GM23338 (cell line): ENCODE results near the gene ARL1. TPM values are rescaled to one million over a fixed set of nuclear protein-coding genes. Genes with fewer than 3 reads are reported as not detected.

Experiments
- ATAC-seq: fragments of 200-7000 bp; cut with Tn5 transposase; 3 replicates; pipeline ENCODE4 v1.9.1; 2020
- DNase-seq: peaks from one replicate; pipeline ENCODE4 v3.0.0-alpha.2; 2015; ENCODE audit warnings: low spot score
- H2AFZ ChIP-seq: fragments of 200-600 bp; sonication (generic); 2 replicates; pipeline ENCODE4 v1.8.0; 2016; ENCODE audit warnings: antibody characterized with exemption, mild to moderate bottlenecking, moderate library complexity
- H3F3A ChIP-seq: fragments of 200-600 bp; sonication (generic); replicated peaks from 2 replicates; pipeline ENCODE4 v1.8.0; 2017; ENCODE audit warnings: antibody characterized with exemption, mixed run types, low read depth
- H3K27ac ChIP-seq: fragments of 200-600 bp; sonication (generic); 2 replicates; pipeline ENCODE4 v1.6.1; 2016; ENCODE audit warnings: low read depth
- H3K27me3 ChIP-seq: fragments of 200-600 bp; sonication (generic); 2 replicates; pipeline ENCODE4 v1.8.0; 2016; ENCODE audit warnings: mild to moderate bottlenecking, mixed run types, moderate library complexity; ENCODE audit not compliant: insufficient read depth
- H3K36me3 ChIP-seq: fragments of 200-600 bp; sonication (generic); 2 replicates; pipeline ENCODE4 v1.8.0; 2016; ENCODE audit warnings: mild to moderate bottlenecking; ENCODE audit not compliant: insufficient read depth
- H3K4me1 ChIP-seq: fragments of 200-600 bp; sonication (generic); 2 replicates; pipeline ENCODE4 v1.8.0; 2016; ENCODE audit warnings: mild to moderate bottlenecking, moderate library complexity; ENCODE audit not compliant: insufficient read depth
- H3K4me2 ChIP-seq: fragments of 200-600 bp; sonication (generic); 2 replicates; pipeline ENCODE4 v1.7.1; 2017; ENCODE audit warnings: mixed run types
- H3K4me3 ChIP-seq: fragments of 200-600 bp; sonication (generic); 2 replicates; pipeline ENCODE4 v1.6.1; 2016; ENCODE audit warnings: mixed run types
- H3K79me2 ChIP-seq: fragments of 200-600 bp; sonication (generic); replicated peaks from 2 replicates; pipeline ENCODE4 v1.8.0; 2017; ENCODE audit warnings: mild to moderate bottlenecking; ENCODE audit not compliant: insufficient read depth
- H3K9me2 ChIP-seq: fragments of 200-600 bp; sonication (generic); 2 replicates; pipeline ENCODE4 v1.8.0; 2017; ENCODE audit not compliant: insufficient read depth
- H4K20me1 ChIP-seq: fragments of 200-600 bp; sonication (generic); replicated peaks from 2 replicates; pipeline ENCODE4 v1.8.0; 2017; ENCODE audit warnings: mild to moderate bottlenecking; ENCODE audit not compliant: insufficient read depth
- H3K27ac Mint-ChIP-seq: 2 replicates; pipeline ENCODE4 v1.8.0; 2020; ENCODE audit warnings: inconsistent platforms, mild to moderate bottlenecking, moderate library complexity, mixed read lengths
- H3K27me3 Mint-ChIP-seq: 3 replicates; pipeline ENCODE4 v1.8.0; 2022; ENCODE audit warnings: low read depth, mild to moderate bottlenecking, moderate library complexity, mixed read lengths, inconsistent platforms; ENCODE audit not compliant: insufficient read depth, poor library complexity
- H3K36me3 Mint-ChIP-seq: 3 replicates; pipeline ENCODE4 v1.8.0; 2021; ENCODE audit warnings: low read depth, mild to moderate bottlenecking, inconsistent platforms, moderate library complexity, mixed read lengths
- H3K4me1 Mint-ChIP-seq: 3 replicates; pipeline ENCODE4 v1.8.0; 2020; ENCODE audit warnings: mild to moderate bottlenecking, inconsistent platforms, mixed read lengths
- H3K4me3 Mint-ChIP-seq: 3 replicates; pipeline ENCODE4 v1.8.0; 2021; ENCODE audit warnings: moderate library complexity, mild to moderate bottlenecking, inconsistent platforms, mixed read lengths
- H3K9me3 Mint-ChIP-seq: 3 replicates; pipeline ENCODE4 v1.8.0; 2020; ENCODE audit warnings: moderate library complexity, mild to moderate bottlenecking, inconsistent platforms, mixed read lengths
- EZH2phosphoT487 ChIP-seq: fragments of 200-600 bp; sonication (generic); IDR thresholded peaks from one replicate; pipeline ENCODE4 v1.8.1; 2018; ENCODE audit warnings: antibody characterized with exemption; ENCODE audit not compliant: unreplicated experiment
- JUNB ChIP-seq: IDR thresholded peaks from one replicate; pipeline ENCODE4 v1.6.1; 2016; ENCODE audit warnings: antibody characterized with exemption; ENCODE audit not compliant: unreplicated experiment
- NANOG ChIP-seq: IDR thresholded peaks from 2 replicates; pipeline ENCODE4 v1.6.1; 2016; ENCODE audit warnings: antibody characterized with exemption, borderline replicate concordance
- POLR2AphosphoS5 ChIP-seq: IDR thresholded peaks from 2 replicates; pipeline ENCODE4 v1.6.1; 2016; ENCODE audit warnings: antibody characterized with exemption, low read depth
- STAT1 ChIP-seq: IDR thresholded peaks from one replicate; pipeline ENCODE4 v1.6.1; 2016; ENCODE audit warnings: antibody characterized with exemption; ENCODE audit not compliant: unreplicated experiment
- ZNF114 ChIP-seq: fragments of 250-450 bp; sonication (Bioruptor Pico); IDR thresholded peaks from 2 replicates; pipeline ENCODE4 v1.5.0; 2020; ENCODE audit warnings: mild to moderate bottlenecking, moderate library complexity
- ZNF331 ChIP-seq: fragments of 250-450 bp; sonication (Bioruptor Pico); IDR thresholded peaks from 2 replicates; pipeline ENCODE4 v1.5.0; 2020; ENCODE audit warnings: low read depth, mild to moderate bottlenecking, moderate library complexity
- polyA plus RNA-seq: library from polyadenylated mRNA; unstranded; fragments of >200 nt; fragmentation: Nextera tagmentation; extraction: Ambion mirVana; gene quantifications from 2 replicates; pipeline ENCODE4 v1.2.1, GENCODE V29; 2016
- total RNA-seq: library from RNA; depleted of rRNA; stranded (reverse); fragments of >200 nt; shearing (Covaris generic); gene quantifications from 2 replicates; pipeline ENCODE4 v1.2.3, GENCODE V29; 2014
- TF ChIP-seq, protein P1 (sequence below): fragments of 250-450 bp; sonication (Bioruptor Pico); IDR thresholded peaks from 2 replicates; pipeline ENCODE4 v1.5.0; 2020; ENCODE audit warnings: mild to moderate bottlenecking, moderate library complexity

Gene ARL1
- total and polyA plus RNA-seq, 2 experiments from 2014 or later: 50.0 to 55.9 TPM

DNA sequence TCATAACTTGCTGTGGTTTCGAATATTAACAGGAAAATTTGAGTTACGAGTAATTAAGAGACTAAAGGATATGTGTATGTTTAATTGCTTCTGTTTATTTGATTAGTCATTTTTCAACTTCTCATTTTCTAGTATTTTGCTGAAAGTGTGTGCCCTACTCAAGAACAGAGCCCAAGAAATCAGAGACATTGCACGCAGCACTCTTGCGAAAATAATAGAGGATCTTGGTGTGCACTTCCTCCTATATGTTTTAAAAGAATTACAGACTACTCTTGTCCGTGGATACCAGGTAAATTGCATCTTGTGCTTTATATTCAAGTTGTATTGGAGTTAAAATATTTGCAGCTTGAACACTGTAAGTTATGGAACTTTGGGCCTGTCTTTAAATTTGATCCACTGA, 50.8 kb downstream of the ARL1 start:
- no peaks in the 10 kb centered on the region for H3K79me2 ChIP-seq
- H2AFZ ChIP-seq: no peak overlapping the region
- Mint-ChIP-seq H3K9me3 (no peaks in the 10 kb centered on the region), H3K27ac (no peak overlapping the region), H3K27me3 (no peaks in the 10 kb centered on the region), H3K4me1 (no peaks in the 10 kb centered on the region), H3K4me3 (no peak overlapping the region), H3K36me3 (peaks cover 65% of the 10 kb centered on the region)
- no peak for TF ChIP-seq JUNB
- TF ChIP-seq, protein P1, sequence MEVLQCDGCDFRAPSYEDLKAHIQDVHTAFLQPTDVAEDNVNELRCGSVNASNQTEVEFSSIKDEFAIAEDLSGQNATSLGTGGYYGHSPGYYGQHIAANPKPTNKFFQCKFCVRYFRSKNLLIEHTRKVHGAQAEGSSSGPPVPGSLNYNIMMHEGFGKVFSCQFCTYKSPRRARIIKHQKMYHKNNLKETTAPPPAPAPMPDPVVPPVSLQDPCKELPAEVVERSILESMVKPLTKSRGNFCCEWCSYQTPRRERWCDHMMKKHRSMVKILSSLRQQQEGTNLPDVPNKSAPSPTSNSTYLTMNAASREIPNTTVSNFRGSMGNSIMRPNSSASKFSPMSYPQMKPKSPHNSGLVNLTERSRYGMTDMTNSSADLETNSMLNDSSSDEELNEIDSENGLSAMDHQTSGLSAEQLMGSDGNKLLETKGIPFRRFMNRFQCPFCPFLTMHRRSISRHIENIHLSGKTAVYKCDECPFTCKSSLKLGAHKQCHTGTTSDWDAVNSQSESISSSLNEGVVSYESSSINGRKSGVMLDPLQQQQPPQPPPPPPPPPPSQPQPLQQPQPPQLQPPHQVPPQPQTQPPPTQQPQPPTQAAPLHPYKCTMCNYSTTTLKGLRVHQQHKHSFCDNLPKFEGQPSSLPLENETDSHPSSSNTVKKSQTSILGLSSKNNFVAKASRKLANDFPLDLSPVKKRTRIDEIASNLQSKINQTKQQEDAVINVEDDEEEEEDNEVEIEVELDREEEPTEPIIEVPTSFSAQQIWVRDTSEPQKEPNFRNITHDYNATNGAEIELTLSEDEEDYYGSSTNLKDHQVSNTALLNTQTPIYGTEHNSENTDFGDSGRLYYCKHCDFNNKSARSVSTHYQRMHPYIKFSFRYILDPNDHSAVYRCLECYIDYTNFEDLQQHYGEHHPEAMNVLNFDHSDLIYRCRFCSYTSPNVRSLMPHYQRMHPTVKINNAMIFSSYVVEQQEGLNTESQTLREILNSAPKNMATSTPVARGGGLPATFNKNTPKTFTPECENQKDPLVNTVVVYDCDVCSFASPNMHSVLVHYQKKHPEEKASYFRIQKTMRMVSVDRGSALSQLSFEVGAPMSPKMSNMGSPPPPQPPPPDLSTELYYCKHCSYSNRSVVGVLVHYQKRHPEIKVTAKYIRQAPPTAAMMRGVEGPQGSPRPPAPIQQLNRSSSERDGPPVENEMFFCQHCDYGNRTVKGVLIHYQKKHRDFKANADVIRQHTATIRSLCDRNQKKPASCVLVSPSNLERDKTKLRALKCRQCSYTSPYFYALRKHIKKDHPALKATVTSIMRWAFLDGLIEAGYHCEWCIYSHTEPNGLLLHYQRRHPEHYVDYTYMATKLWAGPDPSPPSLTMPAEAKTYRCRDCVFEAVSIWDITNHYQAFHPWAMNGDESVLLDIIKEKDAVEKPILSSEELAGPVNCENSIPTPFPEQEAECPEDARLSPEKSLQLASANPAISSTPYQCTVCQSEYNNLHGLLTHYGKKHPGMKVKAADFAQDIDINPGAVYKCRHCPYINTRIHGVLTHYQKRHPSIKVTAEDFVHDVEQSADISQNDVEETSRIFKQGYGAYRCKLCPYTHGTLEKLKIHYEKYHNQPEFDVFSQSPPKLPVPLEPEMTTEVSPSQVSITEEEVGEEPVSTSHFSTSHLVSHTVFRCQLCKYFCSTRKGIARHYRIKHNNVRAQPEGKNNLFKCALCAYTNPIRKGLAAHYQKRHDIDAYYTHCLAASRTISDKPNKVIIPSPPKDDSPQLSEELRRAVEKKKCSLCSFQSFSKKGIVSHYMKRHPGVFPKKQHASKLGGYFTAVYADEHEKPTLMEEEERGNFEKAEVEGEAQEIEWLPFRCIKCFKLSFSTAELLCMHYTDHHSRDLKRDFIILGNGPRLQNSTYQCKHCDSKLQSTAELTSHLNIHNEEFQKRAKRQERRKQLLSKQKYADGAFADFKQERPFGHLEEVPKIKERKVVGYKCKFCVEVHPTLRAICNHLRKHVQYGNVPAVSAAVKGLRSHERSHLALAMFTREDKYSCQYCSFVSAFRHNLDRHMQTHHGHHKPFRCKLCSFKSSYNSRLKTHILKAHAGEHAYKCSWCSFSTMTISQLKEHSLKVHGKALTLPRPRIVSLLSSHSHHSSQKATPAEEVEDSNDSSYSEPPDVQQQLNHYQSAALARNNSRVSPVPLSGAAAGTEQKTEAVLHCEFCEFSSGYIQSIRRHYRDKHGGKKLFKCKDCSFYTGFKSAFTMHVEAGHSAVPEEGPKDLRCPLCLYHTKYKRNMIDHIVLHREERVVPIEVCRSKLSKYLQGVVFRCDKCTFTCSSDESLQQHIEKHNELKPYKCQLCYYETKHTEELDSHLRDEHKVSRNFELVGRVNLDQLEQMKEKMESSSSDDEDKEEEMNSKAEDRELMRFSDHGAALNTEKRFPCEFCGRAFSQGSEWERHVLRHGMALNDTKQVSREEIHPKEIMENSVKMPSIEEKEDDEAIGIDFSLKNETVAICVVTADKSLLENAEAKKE: no peak
- TF ChIP-seq POLR2AphosphoS5: no peak
- no peak for TF ChIP-seq NANOG
- no peak for TF ChIP-seq STAT1
- TF ChIP-seq ZNF331 (CRISPR knock-in tag): no peak
- no peaks in the 10 kb centered on the region for H3K9me2 ChIP-seq
- no peak overlapping the region for H3K4me2 ChIP-seq
- no peaks in the 10 kb centered on the region for H3K27me3 ChIP-seq
- H3K4me1 ChIP-seq: no peaks in the 10 kb centered on the region
- DNase-seq (no peak), ATAC-seq (no peak)
- no peaks in the 10 kb centered on the region; the same call in none of the 2 replicates for H4K20me1 ChIP-seq
- H3K27ac ChIP-seq: no peak overlapping the region
- H3K36me3 ChIP-seq: peaks cover 39% of the 10 kb centered on the region
- H3K4me3 ChIP-seq: no peak overlapping the region
- H3F3A ChIP-seq: no peaks in the 10 kb centered on the region

DNA sequence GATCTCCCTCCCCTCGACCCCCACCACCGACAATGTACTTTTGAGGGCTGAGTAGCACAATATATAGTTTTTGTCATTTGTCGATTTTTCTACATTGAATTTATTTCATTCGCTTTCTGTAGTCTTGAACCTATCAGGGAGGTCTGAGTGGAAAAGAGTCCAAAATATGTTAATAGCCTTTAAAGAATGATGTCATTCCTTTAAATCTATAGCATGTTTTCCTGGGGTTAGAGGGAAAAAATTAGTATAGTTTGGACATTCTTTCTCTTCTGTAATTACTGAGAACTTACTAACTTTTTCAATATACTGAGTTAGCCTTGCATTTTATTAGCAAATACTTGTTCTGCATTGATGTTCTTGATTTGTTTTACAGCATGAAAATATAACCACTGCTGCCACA, 55.9 kb downstream of the ARL1 start:
- no peaks in the 10 kb centered on the region for H3K9me3 Mint-ChIP-seq
- TF ChIP-seq ZNF114 (CRISPR knock-in tag) (no peak), NANOG (no peak), EZH2phosphoT487 (no peak)
- ATAC-seq (no peak), DNase-seq (no peak)
- no peaks in the 10 kb centered on the region for H3K79me2 ChIP-seq
- H3K9me2 ChIP-seq: no peaks in the 10 kb centered on the region
- no peak overlapping the region for H3K27ac ChIP-seq
- H3K4me1 ChIP-seq: no peaks in the 10 kb centered on the region
- peaks cover 4% of the 10 kb centered on the region; the same call in 1 of the 2 replicates for H4K20me1 ChIP-seq
- H3F3A ChIP-seq: no peaks in the 10 kb centered on the region
- no peak overlapping the region for H3K4me2 ChIP-seq
- peaks cover 80% of the 10 kb centered on the region for H3K36me3 Mint-ChIP-seq
- no peaks in the 10 kb centered on the region for H3K4me1 Mint-ChIP-seq
- H3K4me3 ChIP-seq: no peak overlapping the region
- H3K36me3 ChIP-seq: peaks cover 44% of the 10 kb centered on the region
- no peak overlapping the region for H3K4me3 Mint-ChIP-seq
- no peak overlapping the region for H2AFZ ChIP-seq
- no peak overlapping the region for H3K27ac Mint-ChIP-seq
- H3K27me3 ChIP-seq: no peaks in the 10 kb centered on the region
- no peaks in the 10 kb centered on the region for H3K27me3 Mint-ChIP-seq
